DMS153 (cell line): Measurements from ENCODE around the gene ACSL5.

ENCODE experiments used
- DNase-seq: peaks from one replicate; lab custom pipeline; 2025; lab: John Stamatoyannopoulos, UW

Gene ACSL5

GRCh38 chr10:112465299-112465883 lies 91.5 kb downstream of the ACSL5 start:
- DNase-seq = no peak

GRCh38 chr10:112466802-112467201 lies 92.9 kb downstream of the ACSL5 start:
- DNase-seq = no peak

GRCh38 chr10:112467541-112468075 lies 93.7 kb downstream of the ACSL5 start:
- DNase-seq = no peak

- DNase-seq = peak; percentile 10
Measured at GRCh38 chr10:112471878-112472487, 98.1 kb downstream of the ACSL5 start.

- DNase-seq = no peak
Measured at GRCh38 chr10:112475575-112476218, 101.8 kb downstream of the ACSL5 start.
